ENCODE results near the gene RABGAP1L.

DNA sequence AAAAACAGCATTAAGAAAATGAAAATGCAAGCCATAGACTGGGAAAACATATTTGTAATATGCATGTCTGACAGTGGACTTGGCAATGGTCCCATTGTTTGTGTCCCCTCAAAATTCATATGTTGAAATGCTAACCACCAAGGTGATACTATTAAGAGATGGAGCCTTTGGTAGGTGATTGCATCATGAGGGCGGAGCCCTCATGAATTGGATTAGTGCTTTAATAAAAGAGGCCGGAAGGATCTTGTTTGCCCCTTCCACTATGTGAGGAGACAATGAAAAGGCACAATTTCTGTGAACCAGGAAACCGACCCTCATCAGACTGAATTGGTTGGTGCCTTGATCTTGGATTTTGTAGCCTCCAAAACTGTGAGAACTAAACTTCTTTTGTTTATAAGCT lies 520.8 kb downstream of the RABGAP1L start:
- no peak for TF ChIP-seq EZH2 (IDR thresholded peaks at IDR 0.05)
- no peak for TF ChIP-seq POLR2AphosphoS5 (IDR thresholded peaks at IDR 0.05; ENCODE audit: borderline replicate concordance, low read depth, low read length)
